Breast epithelium (tissue), 4 donors: ENCODE data around the gene SETD7. TPM values are rescaled to one million over a fixed set of nuclear protein-coding genes. Genes with fewer than 3 reads are reported as not detected.
A peak's percentile ranks its signal among the peaks of the same experiment; 100 is the strongest.

Source experiments
- DNase-seq, 2 donors: peaks; one replicate each; pipeline ENCODE4 v3.0.0-alpha.2; 2019; ENCODE audit warnings: low spot score in 2 of 2
- H3K27ac ChIP-seq, 2 donors: fragments of 200-600 bp; sonication (generic) in 1 of 2; one replicate each; pipeline ENCODE4 v1.5.1; 2016 to 2019; ENCODE audit warnings: mild to moderate bottlenecking in 1 of 2
- H3K27me3 ChIP-seq, 2 donors: fragments of 200-600 bp; sonication (generic) in 1 of 2; one replicate each; pipeline versions ENCODE4 v1.5.1 to v1.6.0; 2017 to 2019; ENCODE audit warnings: control low read depth in 1 of 2, mild to moderate bottlenecking in 1 of 2
- H3K36me3 ChIP-seq: fragments of 200-600 bp; one replicate; pipeline ENCODE4 v1.5.1; 2019
- H3K4me1 ChIP-seq, 2 donors: fragments of 200-600 bp; sonication (generic); one replicate each; pipeline ENCODE4 v1.5.1; 2016 to 2019; ENCODE audit warnings: control low read depth in 1 of 2
- H3K4me3 ChIP-seq, 3 donors: fragments of 200-600 bp; sonication (generic); 1 replicate in 2 of 3; 2 replicates in 1 of 3; pipeline ENCODE4 v1.5.1; 2016 to 2019; ENCODE audit warnings: mild to moderate bottlenecking in 3 of 3, moderate library complexity in 2 of 3
- H3K9me3 ChIP-seq, 2 donors: fragments of 200-600 bp; sonication (generic) in 1 of 2; one replicate each; pipeline ENCODE4 v1.5.1; 2016 to 2019; ENCODE audit warnings: control low read depth in 1 of 2
- POLR2A ChIP-seq: fragments of 450-650 bp; IDR thresholded peaks from one replicate; pipeline ENCODE4 v1.6.1; 2016; ENCODE audit warnings: antibody characterized with exemption, mild to moderate bottlenecking, moderate library complexity
- POLR2AphosphoS5 ChIP-seq, 3 donors: sonication (generic); formaldehyde crosslinking; IDR thresholded peaks; one replicate each; pipeline ENCODE4 v1.6.1; 2017; ENCODE audit warnings: antibody characterized with exemption in 3 of 3
- intact Hi-C: fragments of 100-400 bp; cut with DNase I; formaldehyde crosslinking; loops from one replicate; pipeline ENCODE4 v1.15.1; 2023; ENCODE audit warnings: low total_unique reads
- total RNA-seq, 3 donors: library from RNA; depleted of rRNA; stranded (reverse); fragments of >200 nt; gene quantifications; one replicate each; pipeline ENCODE4 v1.1.0, GENCODE V29; 2016
- TF ChIP-seq, protein P1 (sequence below), 3 donors: fragments of 450-650 bp; IDR thresholded peaks; one replicate each; pipeline ENCODE4 v1.5.1; 2016 to 2017; ENCODE audit warnings: antibody characterized with exemption in 3 of 3, mild to moderate bottlenecking in 3 of 3, moderate library complexity in 3 of 3

Gene SETD7
- total RNA-seq, 3 donors from 2014 or later: 54.9 to 100 (median 63.6) TPM

DNA sequence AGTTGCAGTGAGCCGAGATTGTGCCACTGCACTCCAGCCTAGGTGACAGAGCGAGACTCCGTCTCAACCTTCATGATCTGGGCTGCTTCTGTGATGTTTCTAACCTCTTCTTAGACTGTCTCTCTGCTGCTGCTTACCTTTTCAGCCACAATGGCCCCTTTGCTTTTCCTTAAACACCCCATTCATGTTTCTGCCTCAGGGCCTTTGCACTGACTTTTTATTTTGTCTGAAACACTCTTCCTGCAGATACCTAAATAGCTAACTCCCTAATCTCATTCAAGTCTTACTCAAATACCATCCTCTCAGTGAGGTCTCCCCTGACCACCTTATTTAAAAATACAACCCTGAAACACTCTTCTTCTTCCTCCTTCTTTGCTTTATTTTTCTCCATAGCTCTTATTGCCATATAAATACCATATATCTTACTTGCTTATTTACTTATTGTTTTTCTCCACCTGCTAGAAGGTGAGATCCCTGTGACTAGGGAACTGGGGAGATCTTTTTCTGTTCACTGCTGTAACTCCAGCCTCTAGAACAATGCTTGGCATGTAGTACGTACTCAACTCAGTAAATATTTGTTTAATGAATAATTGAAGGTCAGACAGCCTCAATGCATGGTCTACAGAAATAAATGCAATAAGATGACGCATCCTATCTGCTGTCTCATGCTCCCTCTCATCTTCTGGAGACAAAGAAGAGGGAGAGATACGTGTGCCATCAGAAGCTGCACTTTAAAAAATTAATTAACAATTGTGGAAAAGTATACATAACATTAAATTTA lies 43.8 kb upstream of the SETD7 start:
- Histone ChIP-seq H3K36me3 (no peaks in the 10 kb centered on the region), H3K27me3 (no peaks in the 10 kb centered on the region), H3K27ac (no peak overlapping the region), H3K4me1 (no peaks in the 10 kb centered on the region), H3K4me3 (no peak overlapping the region), H3K9me3 (no peaks in the 10 kb centered on the region)
- intact Hi-C loops: no loop called here
- no peak for DNase-seq
- TF ChIP-seq, protein P1, sequence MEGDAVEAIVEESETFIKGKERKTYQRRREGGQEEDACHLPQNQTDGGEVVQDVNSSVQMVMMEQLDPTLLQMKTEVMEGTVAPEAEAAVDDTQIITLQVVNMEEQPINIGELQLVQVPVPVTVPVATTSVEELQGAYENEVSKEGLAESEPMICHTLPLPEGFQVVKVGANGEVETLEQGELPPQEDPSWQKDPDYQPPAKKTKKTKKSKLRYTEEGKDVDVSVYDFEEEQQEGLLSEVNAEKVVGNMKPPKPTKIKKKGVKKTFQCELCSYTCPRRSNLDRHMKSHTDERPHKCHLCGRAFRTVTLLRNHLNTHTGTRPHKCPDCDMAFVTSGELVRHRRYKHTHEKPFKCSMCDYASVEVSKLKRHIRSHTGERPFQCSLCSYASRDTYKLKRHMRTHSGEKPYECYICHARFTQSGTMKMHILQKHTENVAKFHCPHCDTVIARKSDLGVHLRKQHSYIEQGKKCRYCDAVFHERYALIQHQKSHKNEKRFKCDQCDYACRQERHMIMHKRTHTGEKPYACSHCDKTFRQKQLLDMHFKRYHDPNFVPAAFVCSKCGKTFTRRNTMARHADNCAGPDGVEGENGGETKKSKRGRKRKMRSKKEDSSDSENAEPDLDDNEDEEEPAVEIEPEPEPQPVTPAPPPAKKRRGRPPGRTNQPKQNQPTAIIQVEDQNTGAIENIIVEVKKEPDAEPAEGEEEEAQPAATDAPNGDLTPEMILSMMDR (IDR thresholded peaks at IDR 0.05): no peak
- TF ChIP-seq POLR2A: no peak
- TF ChIP-seq POLR2AphosphoS5 (IDR thresholded peaks at IDR 0.05): no peak

GRCh38 chr4:139599076-139599475 lies 43.1 kb upstream of the SETD7 start:
- no peaks in the 10 kb centered on the region for H3K36me3 ChIP-seq
- no peak overlapping the region for H3K4me3 ChIP-seq
- no peak for DNase-seq
- no peak for TF ChIP-seq POLR2AphosphoS5 (IDR thresholded peaks at IDR 0.05)
- TF ChIP-seq POLR2A: no peak
- TF ChIP-seq, protein P1 (IDR thresholded peaks at IDR 0.05): no peak
- H3K27me3 ChIP-seq: no peaks in the 10 kb centered on the region
- H3K9me3 ChIP-seq: no peaks in the 10 kb centered on the region
- no peaks in the 10 kb centered on the region for H3K4me1 ChIP-seq
- H3K27ac ChIP-seq: no peak overlapping the region
- intact Hi-C loops: no loop called here

DNA sequence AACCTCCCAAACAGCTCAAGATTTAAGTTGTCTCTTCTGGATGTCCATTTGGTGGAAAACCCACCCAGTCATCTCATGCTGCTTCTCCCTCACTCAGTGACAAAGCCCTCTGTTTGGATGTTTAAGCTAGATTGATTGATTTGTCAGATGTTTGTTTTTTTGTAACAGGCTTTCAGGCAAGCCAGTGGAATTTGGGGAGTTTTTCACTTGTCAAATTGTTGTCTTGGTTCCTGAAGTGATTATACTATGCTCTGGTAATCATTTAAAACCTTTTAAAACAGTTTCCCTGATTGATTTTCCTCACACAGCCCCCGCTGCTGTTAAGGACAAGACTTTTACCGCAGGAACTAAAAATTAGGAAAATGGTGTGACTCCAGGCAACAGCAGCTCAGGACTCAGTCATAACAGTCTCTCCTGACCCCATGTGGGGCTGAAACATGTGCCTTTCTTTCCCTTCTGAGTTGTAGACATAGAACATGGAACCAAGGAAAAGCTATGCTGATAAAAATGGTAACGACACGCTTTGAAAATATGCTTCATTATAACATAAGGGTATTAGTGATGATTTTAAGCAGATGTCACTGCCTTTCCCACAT lies 40.8 kb upstream of the SETD7 start:
- no peak for DNase-seq
- H3K27me3 ChIP-seq: no peaks in the 10 kb centered on the region
- H3K27ac ChIP-seq: no peak overlapping the region
- H3K4me1 ChIP-seq: no peaks in the 10 kb centered on the region
- TF ChIP-seq, protein P1 (IDR thresholded peaks at IDR 0.05): no peak
- no peaks in the 10 kb centered on the region for H3K9me3 ChIP-seq
- no peak overlapping the region for H3K4me3 ChIP-seq
- H3K36me3 ChIP-seq: no peaks in the 10 kb centered on the region
- intact Hi-C loops: no loop called here

DNA sequence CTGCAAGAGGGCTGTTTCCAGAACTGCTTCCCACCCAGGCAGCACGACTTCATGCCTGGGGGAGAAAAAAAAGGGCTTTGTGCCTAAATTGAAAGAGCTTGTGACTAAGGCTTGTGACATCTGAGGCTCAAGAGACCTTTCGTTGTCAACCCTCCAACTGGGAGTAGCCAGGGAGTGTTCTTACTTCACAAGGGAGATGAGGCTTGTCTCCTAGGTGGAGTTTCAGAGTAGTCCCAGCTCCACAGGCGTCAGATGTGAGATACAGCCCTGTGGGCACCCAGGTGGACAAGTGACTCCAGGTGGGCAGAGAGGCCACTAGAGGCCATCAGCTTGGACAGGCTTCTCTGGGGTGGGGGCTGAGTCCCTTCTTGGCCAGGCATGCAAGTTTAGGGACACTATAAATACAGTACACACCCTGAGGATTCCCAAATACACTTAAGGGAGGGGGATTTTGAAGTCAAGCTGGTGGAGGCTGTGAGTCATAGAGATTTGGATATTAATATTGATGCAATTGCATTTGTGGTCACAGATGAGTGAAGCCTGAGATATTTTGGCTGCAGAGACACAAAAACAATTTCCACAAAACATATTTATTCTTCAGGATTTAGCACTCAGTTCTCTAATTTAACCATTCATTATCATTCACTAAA lies 40.1 kb upstream of the SETD7 start:
- no peak for TF ChIP-seq POLR2A
- TF ChIP-seq POLR2AphosphoS5 (IDR thresholded peaks at IDR 0.05): no peak
- TF ChIP-seq, protein P1 (IDR thresholded peaks at IDR 0.05): no peak
- Histone ChIP-seq H3K4me3 (no peak overlapping the region), H3K9me3 (no peaks in the 10 kb centered on the region), H3K27me3 (no peaks in the 10 kb centered on the region), H3K36me3 (no peaks in the 10 kb centered on the region), H3K4me1 (no peaks in the 10 kb centered on the region), H3K27ac (peak overlapping the region in 1 of 2 donors; percentile 38)
- intact Hi-C loops: no loop called here
- DNase-seq: no peak

- TF ChIP-seq POLR2A: no peak
- TF ChIP-seq, protein P1 (IDR thresholded peaks at IDR 0.05): no peak
- TF ChIP-seq POLR2AphosphoS5 (IDR thresholded peaks at IDR 0.05): no peak
- Histone ChIP-seq H3K9me3 (no peaks in the 10 kb centered on the region), H3K4me1 (no peaks in the 10 kb centered on the region), H3K27me3 (no peaks in the 10 kb centered on the region), H3K4me3 (no peak overlapping the region), H3K36me3 (no peaks in the 10 kb centered on the region), H3K27ac (no peak overlapping the region)
- intact Hi-C loops: no loop called here
- DNase-seq: no peak
Observed at GRCh38 chr4:139594591-139595185, 38.7 kb upstream of the SETD7 start.
